Astrocyte (in vitro differentiated cells and primary cell): ENCODE results near the gene NELFB.

ENCODE experiments used
- EZH2 ChIP-seq: IDR thresholded peaks from 2 replicates; pipeline ENCODE4 v1.6.1; 2012; ENCODE audit warnings: mild to moderate bottlenecking, low read length, inconsistent platforms; ENCODE audit not compliant: insufficient read depth
- TF ChIP-seq, protein P1 (sequence below): IDR thresholded peaks from 2 replicates; pipeline ENCODE4 v1.5.1; 2011; ENCODE audit warnings: low read depth, mild to moderate bottlenecking, inconsistent platforms, low read length, moderate library complexity; ENCODE audit not compliant: insufficient read depth

DNA sequence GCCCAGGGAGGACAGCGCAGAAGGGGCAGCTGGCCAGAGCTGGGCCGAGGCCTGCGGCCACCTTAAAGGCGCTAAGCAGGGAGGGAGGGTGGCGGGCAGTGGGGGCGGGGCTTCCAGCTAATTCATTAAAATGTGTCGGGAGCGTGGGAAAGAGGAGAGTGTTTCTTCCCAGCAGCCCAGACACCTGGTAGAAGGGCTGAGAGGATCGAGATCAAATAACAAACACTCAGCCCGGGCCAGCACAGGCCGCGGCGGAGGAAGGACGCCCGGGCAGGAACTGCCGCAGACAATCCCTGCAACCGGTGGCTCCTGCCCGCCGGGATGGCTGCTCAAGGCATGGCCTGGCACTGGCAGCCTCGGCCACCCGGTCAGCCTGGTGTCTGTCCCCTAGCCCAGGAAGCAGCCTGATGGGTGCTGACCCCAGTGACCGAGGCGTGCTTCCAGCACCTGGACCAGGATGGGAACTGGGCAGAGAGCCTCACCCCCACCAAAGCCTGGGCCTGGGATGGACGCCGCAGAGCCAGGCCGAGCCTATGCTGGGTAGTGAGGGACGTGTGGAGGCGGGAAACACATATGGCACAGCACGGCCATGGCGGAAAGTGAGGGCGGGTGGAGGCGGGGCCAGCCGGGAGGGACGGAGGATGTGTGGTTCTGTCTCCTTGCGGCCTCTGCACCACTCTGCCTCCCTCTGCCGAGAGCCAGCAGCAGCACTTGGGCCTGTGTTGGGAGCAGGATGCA lies 50.1 kb downstream of the NELFB start:
- TF ChIP-seq, protein P1, sequence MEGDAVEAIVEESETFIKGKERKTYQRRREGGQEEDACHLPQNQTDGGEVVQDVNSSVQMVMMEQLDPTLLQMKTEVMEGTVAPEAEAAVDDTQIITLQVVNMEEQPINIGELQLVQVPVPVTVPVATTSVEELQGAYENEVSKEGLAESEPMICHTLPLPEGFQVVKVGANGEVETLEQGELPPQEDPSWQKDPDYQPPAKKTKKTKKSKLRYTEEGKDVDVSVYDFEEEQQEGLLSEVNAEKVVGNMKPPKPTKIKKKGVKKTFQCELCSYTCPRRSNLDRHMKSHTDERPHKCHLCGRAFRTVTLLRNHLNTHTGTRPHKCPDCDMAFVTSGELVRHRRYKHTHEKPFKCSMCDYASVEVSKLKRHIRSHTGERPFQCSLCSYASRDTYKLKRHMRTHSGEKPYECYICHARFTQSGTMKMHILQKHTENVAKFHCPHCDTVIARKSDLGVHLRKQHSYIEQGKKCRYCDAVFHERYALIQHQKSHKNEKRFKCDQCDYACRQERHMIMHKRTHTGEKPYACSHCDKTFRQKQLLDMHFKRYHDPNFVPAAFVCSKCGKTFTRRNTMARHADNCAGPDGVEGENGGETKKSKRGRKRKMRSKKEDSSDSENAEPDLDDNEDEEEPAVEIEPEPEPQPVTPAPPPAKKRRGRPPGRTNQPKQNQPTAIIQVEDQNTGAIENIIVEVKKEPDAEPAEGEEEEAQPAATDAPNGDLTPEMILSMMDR: no peak
- TF ChIP-seq EZH2: no peak
